Ovary (tissue), 9 donors: ENCODE results near the gene CBFB. TPM values are rescaled to one million over a fixed set of nuclear protein-coding genes. Genes with fewer than 3 reads are reported as not detected.
A peak's percentile ranks its signal among the peaks of the same experiment; 100 is the strongest.

Experiments
- DNase-seq, 5 donors: peaks; one replicate each; pipeline ENCODE4 v3.0.0-alpha.2; 2019 to 2020
- H3K27ac ChIP-seq, 2 donors: fragments of 200-600 bp; one replicate each; pipeline versions ENCODE4 v1.5.1 to v1.8.0; 2019 to 2022
- H3K27me3 ChIP-seq: fragments of 200-600 bp; one replicate; pipeline ENCODE4 v1.8.0; 2022
- H3K36me3 ChIP-seq: fragments of 200-600 bp; sonication (generic); one replicate; pipeline ENCODE4 v1.5.1; 2019
- H3K4me1 ChIP-seq: one replicate; pipeline ENCODE4 v1.8.1; 2013; ENCODE audit warnings: mild to moderate bottlenecking, moderate library complexity; ENCODE audit not compliant: insufficient read depth
- H3K4me3 ChIP-seq: fragments of 200-600 bp; sonication (generic); one replicate; pipeline ENCODE4 v1.5.1; 2017
- H3K9me3 ChIP-seq, 2 donors: fragments of 200-600 bp in 1 of 2; sonication (generic) in 1 of 2; one replicate each; pipeline versions ENCODE4 v1.5.1 to v1.8.1; 2013 to 2019; ENCODE audit warnings: mild to moderate bottlenecking in 1 of 2, moderate library complexity in 1 of 2
- EP300 ChIP-seq: sonication (generic); formaldehyde crosslinking; IDR thresholded peaks from one replicate; pipeline ENCODE4 v1.6.1; 2017; ENCODE audit warnings: antibody characterized with exemption
- POLR2A ChIP-seq: fragments of 450-650 bp; IDR thresholded peaks from one replicate; pipeline ENCODE4 v1.6.1; 2017; ENCODE audit warnings: antibody characterized with exemption, mild to moderate bottlenecking, moderate library complexity
- WGBS, 3 donors: extraction: QIAGEN DNeasy Blood & Tissue Kit in 1 of 3; methylation state at CpG; one replicate each; pipeline versions ENCODE4 v1.1.5 to v1.1.7; 2013 to 2017; 5-methylcytosine and 5-hydroxymethylcytosine counted together
- intact Hi-C, 4 donors: fragments of 100-400 bp; cut with DNase I; formaldehyde crosslinking; loops; one replicate each; pipeline versions ENCODE4 v1.11.0 to v1.15.1; 2022 to 2023
- polyA plus RNA-seq, 2 donors: library from polyadenylated mRNA; stranded (reverse); fragments of 200-250 nt in 1 of 2; fragments of 350-450 nt in 1 of 2; fragmentation: Illumina TruSeq in 1 of 2; extraction: RNeasy Lipid Tissue Mini Kit (QIAGEN cat#74804) in 1 of 2; gene quantifications; one replicate each; pipeline ENCODE4 v1.2.3, GENCODE V29; 2013 to 2014
- total RNA-seq, 7 donors: library from RNA; depleted of rRNA in 2 of 7; stranded (reverse); fragments of >200 nt in 2 of 7; fragmentation: NEBNext Ultra II Directional in 3 of 7; extraction: Animal tissue kit (Norgen Biotek cat#: 25700) in 3 of 7; gene quantifications; one replicate each; pipeline versions ENCODE4 v1.1.0 to v1.2.4, GENCODE V29; 2016 to 2023
- TF ChIP-seq, protein P1 (sequence below), 3 donors: fragments of 450-650 bp in 2 of 3; fragments of 200-600 bp in 1 of 3; IDR thresholded peaks; one replicate each; pipeline versions ENCODE4 v1.5.1 to v1.8.0; 2016 to 2022; ENCODE audit warnings: antibody characterized with exemption in 3 of 3, mild to moderate bottlenecking in 1 of 3
- donor health status: DM: no; HTN: no; CAD: no; lungs with moderate emphysema.
- donor health status: DM: no; HTN: no; CAD: no.
- donor health status: Bipolar disorder and iron deficiency.
- donor health status: DM: yes; HTN: yes; CAD: no.
- donor health status: DM: no; HTN: no; CAD: no.
- donor health status: DM: yes; HTN: yes; CAD: no.

Gene CBFB
- total and polyA plus RNA-seq, 9 donors, result 19.2 to 58.3 (median 46.7) TPM

DNA sequence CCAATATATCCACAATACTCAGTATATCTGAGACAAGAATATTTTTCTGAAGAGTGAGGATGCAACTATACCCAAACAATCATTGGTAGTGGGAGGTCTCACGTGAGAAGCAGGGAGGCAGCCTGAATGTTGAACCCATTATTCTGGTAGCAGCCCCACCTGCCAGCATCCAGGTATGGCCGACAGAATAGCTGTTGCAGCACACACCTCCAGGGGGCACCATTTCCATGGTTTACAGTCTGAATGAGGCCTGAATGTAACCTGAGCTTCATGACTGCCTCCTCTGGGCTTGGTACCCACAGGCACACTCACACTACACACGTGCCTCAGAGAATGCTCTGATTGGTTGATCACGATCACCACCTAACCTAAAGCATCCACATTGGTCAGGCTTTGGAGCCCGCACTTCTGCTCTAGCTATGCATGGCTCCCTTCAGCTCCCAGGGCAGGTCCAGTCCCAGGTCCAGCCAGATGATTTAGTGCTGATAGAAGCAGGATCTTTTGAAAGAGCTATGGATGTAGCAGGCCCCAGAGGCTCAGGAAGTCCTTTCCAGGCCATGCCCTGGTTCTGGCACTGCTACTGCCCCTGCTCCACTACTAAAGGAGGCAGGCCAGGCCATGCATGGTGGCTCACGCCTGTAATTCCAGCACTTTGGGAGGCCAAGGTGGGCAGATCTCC lies 11.0 kb upstream of the CBFB start:
- Histone ChIP-seq H3K4me1 (peaks cover 6% of the 10 kb centered on the region), H3K27ac (no peak overlapping the region), H3K27me3 (no peaks in the 10 kb centered on the region), H3K4me3 (no peak overlapping the region), H3K9me3 (no peaks in the 10 kb centered on the region), H3K36me3 (no peaks in the 10 kb centered on the region)
- intact Hi-C loops, result no loop called here
- 34 to 48% (median 43%) methylated on average over 6 of the region's 6 CpGs for WGBS, 3 donors
- TF ChIP-seq, protein P1, sequence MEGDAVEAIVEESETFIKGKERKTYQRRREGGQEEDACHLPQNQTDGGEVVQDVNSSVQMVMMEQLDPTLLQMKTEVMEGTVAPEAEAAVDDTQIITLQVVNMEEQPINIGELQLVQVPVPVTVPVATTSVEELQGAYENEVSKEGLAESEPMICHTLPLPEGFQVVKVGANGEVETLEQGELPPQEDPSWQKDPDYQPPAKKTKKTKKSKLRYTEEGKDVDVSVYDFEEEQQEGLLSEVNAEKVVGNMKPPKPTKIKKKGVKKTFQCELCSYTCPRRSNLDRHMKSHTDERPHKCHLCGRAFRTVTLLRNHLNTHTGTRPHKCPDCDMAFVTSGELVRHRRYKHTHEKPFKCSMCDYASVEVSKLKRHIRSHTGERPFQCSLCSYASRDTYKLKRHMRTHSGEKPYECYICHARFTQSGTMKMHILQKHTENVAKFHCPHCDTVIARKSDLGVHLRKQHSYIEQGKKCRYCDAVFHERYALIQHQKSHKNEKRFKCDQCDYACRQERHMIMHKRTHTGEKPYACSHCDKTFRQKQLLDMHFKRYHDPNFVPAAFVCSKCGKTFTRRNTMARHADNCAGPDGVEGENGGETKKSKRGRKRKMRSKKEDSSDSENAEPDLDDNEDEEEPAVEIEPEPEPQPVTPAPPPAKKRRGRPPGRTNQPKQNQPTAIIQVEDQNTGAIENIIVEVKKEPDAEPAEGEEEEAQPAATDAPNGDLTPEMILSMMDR (IDR thresholded peaks at IDR 0.05), result peak in 2 of 3 donors; percentile 22 to 37
- no peak for TF ChIP-seq POLR2A
- peak in 4 of 5 donors; percentile 30 to 63 (median 48) for DNase-seq

GRCh38 chr16:67019171-67019570 lies 9.8 kb upstream of the CBFB start:
- TF ChIP-seq POLR2A (no peak), EP300 (no peak)
- TF ChIP-seq, protein P1 (IDR thresholded peaks at IDR 0.05), result no peak
- H3K27me3 ChIP-seq, result no peaks in the 10 kb centered on the region
- WGBS, 3 donors, result 83 to 89% (median 87%) methylated on average over 8 of the region's 8 CpGs
- no peaks in the 10 kb centered on the region for H3K36me3 ChIP-seq
- no peaks in the 10 kb centered on the region for H3K9me3 ChIP-seq
- peak in 2 of 5 donors; percentile 2 to 7 for DNase-seq
- peaks cover 2% of the 10 kb centered on the region for H3K4me1 ChIP-seq
- no peak overlapping the region for H3K27ac ChIP-seq
- H3K4me3 ChIP-seq, result no peak overlapping the region
- intact Hi-C loops, result no loop called here

DNA sequence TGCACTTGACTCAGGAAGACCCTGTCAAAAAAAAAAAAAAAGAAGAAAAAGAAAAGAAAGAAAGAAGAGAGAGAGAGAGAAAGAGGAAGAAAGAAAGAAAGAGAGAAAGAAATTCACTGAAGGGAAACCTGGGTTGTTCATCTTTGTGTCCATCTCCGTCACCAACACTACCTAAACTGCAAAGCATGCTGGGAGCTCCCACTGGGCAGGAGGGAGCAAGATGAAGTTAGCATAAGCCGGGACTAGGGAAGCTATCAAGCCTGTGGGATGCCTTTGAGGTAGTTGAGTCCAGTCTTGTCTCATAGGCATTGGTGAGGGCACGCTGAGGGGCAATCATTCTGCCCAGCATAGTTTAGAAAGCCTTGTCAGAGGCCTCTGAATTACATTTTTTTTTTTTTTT lies 7.6 kb upstream of the CBFB start:
- TF ChIP-seq, protein P1 (IDR thresholded peaks at IDR 0.05), result no peak
- no peak for TF ChIP-seq POLR2A
- Histone ChIP-seq H3K9me3 (no peaks in the 10 kb centered on the region), H3K36me3 (no peaks in the 10 kb centered on the region), H3K27ac (no peak overlapping the region), H3K27me3 (no peaks in the 10 kb centered on the region), H3K4me3 (no peak overlapping the region), H3K4me1 (no peaks in the 10 kb centered on the region)
- intact Hi-C loops, result no loop called here
- WGBS, 3 donors, result 84 to 95% (median 92%) methylated on average over 3 of the region's 3 CpGs
- DNase-seq, result peak in 1 of 5 donors; percentile 1

- Histone ChIP-seq H3K4me1 (no peaks in the 10 kb centered on the region), H3K27me3 (no peaks in the 10 kb centered on the region), H3K9me3 (no peaks in the 10 kb centered on the region), H3K4me3 (no peak overlapping the region), H3K36me3 (no peaks in the 10 kb centered on the region), H3K27ac (no peak overlapping the region)
- DNase-seq, result no peak
- intact Hi-C loops, result no loop called here
- TF ChIP-seq, protein P1 (IDR thresholded peaks at IDR 0.05), result no peak
- no peak for TF ChIP-seq POLR2A
- 57 to 70% (median 68%) methylated on average over 4 of the region's 4 CpGs for WGBS, 3 donors
Observed at GRCh38 chr16:67022531-67023214, 6.3 kb upstream of the CBFB start.
